ENCODE results near the gene YES1. TPM values are rescaled to one million over a fixed set of nuclear protein-coding genes. Genes with fewer than 3 reads are reported as not detected.

The YES1 gene
- total and polyA plus RNA-seq, 2 of the 13 experiments (the other 11 are each of a cell fraction or from before 2014, with no cell fraction given): 17.2 to 70.8 TPM

GRCh38 chr18:813172-814071 is 1.4 kb upstream of the YES1 start:
- Histone ChIP-seq H3K27me3 (ENCODE audit: control insufficient read depth in 1 of 2, insufficient read depth in 2 of 2, low read length in 2 of 2) (no peaks in the 10 kb centered on the region; a peak in 1 of 5 replicates), H3K9ac (ENCODE audit: insufficient read depth, low read depth, low read length) (peak overlapping the region; percentile 90), H3K4me2 (ENCODE audit: low read depth, low read length) (peak overlapping the region; percentile 93), H4K20me1 (ENCODE audit: insufficient read depth, low read length) (peaks cover 7% of the 10 kb centered on the region), H2AFZ (ENCODE audit: low read length) (no peak overlapping the region), H3K27ac (ENCODE audit: extremely low read length, insufficient read depth, low read length) (peak overlapping the region; percentile 89), H3K79me2 (ENCODE audit: insufficient read depth, low read length) (peaks cover 34% of the 10 kb centered on the region), H3K4me3 (replicated peaks in 1 of 3; ENCODE audit: insufficient read depth in 1 of 3, low read depth in 2 of 3, low read length in 3 of 3) (peak overlapping the region; percentile 69 to 99 (median 99)), H3K4me1 (ENCODE audit: insufficient read depth, low read length) (peaks cover 40% of the 10 kb centered on the region), H3K9me3 (ENCODE audit: low read length) (no peaks in the 10 kb centered on the region), H3K36me3 (replicated peaks in 1 of 2; ENCODE audit: control insufficient read depth in 1 of 2, insufficient read depth in 2 of 2, low read length in 2 of 2) (no peaks in the 10 kb centered on the region)
- FAIRE-seq (no peak), ATAC-seq (no peak), DNase-seq (ENCODE audit: low spot score) (no peak)
- in situ Hi-C loops (cut with HindIII; ENCODE audit: extremely low pct_ligation_motif_present, low pct_unique_long_range_greater_than_20kb) (no loop called here), intact Hi-C loops (cut with micrococcal nuclease; ENCODE audit: unreplicated experiment) (no loop called here)
- peak; percentile 1 for TF ChIP-seq XRCC5 (optimal IDR thresholded peaks at IDR 0.05; ENCODE audit: low read length)
- TF ChIP-seq RELA (CRISPR knock-in tag; IDR thresholded peaks at IDR 0.05): no peak
- TF ChIP-seq STAT6 (CRISPR knock-in tag; IDR thresholded peaks at IDR 0.05; ENCODE audit: borderline replicate concordance): no peak
- TF ChIP-seq PHF20 (CRISPR knock-in tag; IDR thresholded peaks at IDR 0.05): 0 out of 2 replicates have a peak, but pooled peaks have one; percentile 11
- TF ChIP-seq LCORL (IDR thresholded peaks at IDR 0.05): no peak
- TF ChIP-seq LCORL (CRISPR knock-in tag; IDR thresholded peaks at IDR 0.05): peak; percentile 16; the same call in 1 of the 2 replicates
- 0 out of 2 replicates have a peak, but pooled peaks have one; percentile 3 for TF ChIP-seq TOPORS (CRISPR knock-in tag; IDR thresholded peaks at IDR 0.05)
- TF ChIP-seq ELF1 (CRISPR knock-in tag; IDR thresholded peaks at IDR 0.05): 0 out of 2 replicates have a peak, but pooled peaks have one; percentile 4
- 0 out of 2 replicates have a peak, but pooled peaks have one; percentile 6 for TF ChIP-seq ZNF878 (CRISPR knock-in tag; IDR thresholded peaks at IDR 0.05)
- no peak for TF ChIP-seq TOE1 (CRISPR knock-in tag; IDR thresholded peaks at IDR 0.05)
- TF ChIP-seq NFYC (CRISPR knock-in tag; IDR thresholded peaks at IDR 0.05): no peak
- TF ChIP-seq ZBTB34 (CRISPR knock-in tag; IDR thresholded peaks at IDR 0.05): 0 out of 2 replicates have a peak, but pooled peaks have one; percentile 1
- 0 out of 2 replicates have a peak, but pooled peaks have one; percentile 8 for TF ChIP-seq TMF1 (CRISPR knock-in tag; IDR thresholded peaks at IDR 0.05; ENCODE audit: low read depth)
- TF ChIP-seq PPARG (CRISPR knock-in tag; conservative IDR thresholded peaks at IDR 0.05): 0 out of 2 replicates have a peak, but pooled peaks have one; percentile 3
- TF ChIP-seq FOXJ3 (CRISPR knock-in tag; IDR thresholded peaks at IDR 0.05; ENCODE audit: borderline replicate concordance): no peak
- no TSS peak for BruUV-seq (replicated peaks)
- 56% methylated on average over 17 of the region's 18 CpGs for WGBS (ENCODE audit: low lambda C conversion rate)
- ChIA-PET POLR2A (interaction anchor here (0.7 to 1.6 kb wide), 8 partner anchors 17 to 131 kb away, joined by 3 to 10 read pairs (median 4); partner anchors contain the start of gene ENOSF1), CTCF (ENCODE audit: low intra/inter-chr PET ratio, low total read pairs) (interaction anchor here (1.0 kb wide), 1 partner anchor 72 kb away, joined by 4 read pairs; no protein-coding TSS in a partner anchor)

All from HepG2 (cell line).